ENCODE data around the gene NABP1. TPM values are rescaled to one million over a fixed set of nuclear protein-coding genes. Genes with fewer than 3 reads are reported as not detected.

Gene NABP1
- polyA plus RNA-seq, 1 donor from 2014 or later: 1.5 TPM

DNA sequence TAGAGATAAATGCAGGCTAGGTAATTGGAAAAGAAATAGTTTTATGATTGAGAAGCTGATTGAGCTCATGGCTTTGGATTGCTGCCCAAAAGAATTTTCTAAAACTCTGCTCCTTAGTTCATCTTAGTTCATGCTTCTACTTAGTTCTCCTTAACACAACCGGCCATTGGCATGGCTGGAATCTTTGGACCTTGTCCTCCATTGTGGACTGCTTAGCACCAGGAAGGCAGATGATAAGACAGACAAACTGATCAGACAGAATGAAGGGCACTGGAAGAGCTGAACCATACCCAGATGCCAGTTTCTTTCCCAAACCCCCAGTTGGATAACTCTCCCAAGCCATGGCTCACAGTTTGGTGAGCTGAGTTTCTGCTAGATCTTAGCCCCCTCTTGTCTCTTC, 36.3 kb upstream of the NABP1 start:
- no peak overlapping the region for H3K27ac ChIP-seq (ENCODE audit: low read length)
- H3K36me3 ChIP-seq (ENCODE audit: insufficient read depth, low read length): no peaks in the 10 kb centered on the region
- TF ChIP-seq POLR2AphosphoS5 (IDR thresholded peaks at IDR 0.05): no peak
- TF ChIP-seq, protein P1, sequence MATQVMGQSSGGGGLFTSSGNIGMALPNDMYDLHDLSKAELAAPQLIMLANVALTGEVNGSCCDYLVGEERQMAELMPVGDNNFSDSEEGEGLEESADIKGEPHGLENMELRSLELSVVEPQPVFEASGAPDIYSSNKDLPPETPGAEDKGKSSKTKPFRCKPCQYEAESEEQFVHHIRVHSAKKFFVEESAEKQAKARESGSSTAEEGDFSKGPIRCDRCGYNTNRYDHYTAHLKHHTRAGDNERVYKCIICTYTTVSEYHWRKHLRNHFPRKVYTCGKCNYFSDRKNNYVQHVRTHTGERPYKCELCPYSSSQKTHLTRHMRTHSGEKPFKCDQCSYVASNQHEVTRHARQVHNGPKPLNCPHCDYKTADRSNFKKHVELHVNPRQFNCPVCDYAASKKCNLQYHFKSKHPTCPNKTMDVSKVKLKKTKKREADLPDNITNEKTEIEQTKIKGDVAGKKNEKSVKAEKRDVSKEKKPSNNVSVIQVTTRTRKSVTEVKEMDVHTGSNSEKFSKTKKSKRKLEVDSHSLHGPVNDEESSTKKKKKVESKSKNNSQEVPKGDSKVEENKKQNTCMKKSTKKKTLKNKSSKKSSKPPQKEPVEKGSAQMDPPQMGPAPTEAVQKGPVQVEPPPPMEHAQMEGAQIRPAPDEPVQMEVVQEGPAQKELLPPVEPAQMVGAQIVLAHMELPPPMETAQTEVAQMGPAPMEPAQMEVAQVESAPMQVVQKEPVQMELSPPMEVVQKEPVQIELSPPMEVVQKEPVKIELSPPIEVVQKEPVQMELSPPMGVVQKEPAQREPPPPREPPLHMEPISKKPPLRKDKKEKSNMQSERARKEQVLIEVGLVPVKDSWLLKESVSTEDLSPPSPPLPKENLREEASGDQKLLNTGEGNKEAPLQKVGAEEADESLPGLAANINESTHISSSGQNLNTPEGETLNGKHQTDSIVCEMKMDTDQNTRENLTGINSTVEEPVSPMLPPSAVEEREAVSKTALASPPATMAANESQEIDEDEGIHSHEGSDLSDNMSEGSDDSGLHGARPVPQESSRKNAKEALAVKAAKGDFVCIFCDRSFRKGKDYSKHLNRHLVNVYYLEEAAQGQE (IDR thresholded peaks at IDR 0.05; ENCODE audit: borderline replicate concordance): no peak
- no peak for TF ChIP-seq SMC3 (conservative IDR thresholded peaks at IDR 0.05; ENCODE audit: poor library complexity)
- TF ChIP-seq MXI1 (conservative IDR thresholded peaks at IDR 0.05; ENCODE audit: poor library complexity, severe bottlenecking): no peak
- no peak for TF ChIP-seq TAF1 (IDR thresholded peaks at IDR 0.05; ENCODE audit: low read depth)
- H3K27me3 ChIP-seq (ENCODE audit: insufficient read depth, low read depth, low read length): no peaks in the 10 kb centered on the region
- H3K9ac ChIP-seq (ENCODE audit: low read length): no peak overlapping the region
- H4K20me1 ChIP-seq (ENCODE audit: insufficient read depth): no peaks in the 10 kb centered on the region
- no peak overlapping the region for H2AFZ ChIP-seq (ENCODE audit: low read depth, low read length)
- no peaks in the 10 kb centered on the region for H3F3A ChIP-seq (ENCODE audit: insufficient read depth, low read length, poor library complexity, severe bottlenecking)
- H3K9me3 ChIP-seq (ENCODE audit: low read length): no peaks in the 10 kb centered on the region
- H3K79me2 ChIP-seq (replicated peaks; ENCODE audit: insufficient read depth, low read length): no peaks in the 10 kb centered on the region
- no peaks in the 10 kb centered on the region for H3K9me2 ChIP-seq (ENCODE audit: insufficient read depth, low read length)
- no peak overlapping the region for H3K4me3 ChIP-seq (ENCODE audit: low read length)
- no peak overlapping the region for H3K4me2 ChIP-seq (ENCODE audit: low read length)

- TF ChIP-seq RAD21 (conservative IDR thresholded peaks at IDR 0.05): no peak
- TF ChIP-seq, protein P1 (IDR thresholded peaks at IDR 0.05; ENCODE audit: borderline replicate concordance): no peak
- TF ChIP-seq, protein P2, sequence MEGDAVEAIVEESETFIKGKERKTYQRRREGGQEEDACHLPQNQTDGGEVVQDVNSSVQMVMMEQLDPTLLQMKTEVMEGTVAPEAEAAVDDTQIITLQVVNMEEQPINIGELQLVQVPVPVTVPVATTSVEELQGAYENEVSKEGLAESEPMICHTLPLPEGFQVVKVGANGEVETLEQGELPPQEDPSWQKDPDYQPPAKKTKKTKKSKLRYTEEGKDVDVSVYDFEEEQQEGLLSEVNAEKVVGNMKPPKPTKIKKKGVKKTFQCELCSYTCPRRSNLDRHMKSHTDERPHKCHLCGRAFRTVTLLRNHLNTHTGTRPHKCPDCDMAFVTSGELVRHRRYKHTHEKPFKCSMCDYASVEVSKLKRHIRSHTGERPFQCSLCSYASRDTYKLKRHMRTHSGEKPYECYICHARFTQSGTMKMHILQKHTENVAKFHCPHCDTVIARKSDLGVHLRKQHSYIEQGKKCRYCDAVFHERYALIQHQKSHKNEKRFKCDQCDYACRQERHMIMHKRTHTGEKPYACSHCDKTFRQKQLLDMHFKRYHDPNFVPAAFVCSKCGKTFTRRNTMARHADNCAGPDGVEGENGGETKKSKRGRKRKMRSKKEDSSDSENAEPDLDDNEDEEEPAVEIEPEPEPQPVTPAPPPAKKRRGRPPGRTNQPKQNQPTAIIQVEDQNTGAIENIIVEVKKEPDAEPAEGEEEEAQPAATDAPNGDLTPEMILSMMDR (IDR thresholded peaks at IDR 0.05; ENCODE audit: poor library complexity, severe bottlenecking): no peak
- TF ChIP-seq SMC3 (conservative IDR thresholded peaks at IDR 0.05; ENCODE audit: poor library complexity): no peak
- no peak for TF ChIP-seq EZH2 (IDR thresholded peaks at IDR 0.05; ENCODE audit: borderline replicate concordance, insufficient read depth, low read length, poor library complexity, severe bottlenecking)
- TF ChIP-seq MXI1 (conservative IDR thresholded peaks at IDR 0.05; ENCODE audit: poor library complexity, severe bottlenecking): no peak
- no peak for TF ChIP-seq POLR2AphosphoS5 (IDR thresholded peaks at IDR 0.05)
- TF ChIP-seq EP300 (conservative IDR thresholded peaks at IDR 0.05; ENCODE audit: poor library complexity, severe bottlenecking): no peak
- TF ChIP-seq TAF1 (IDR thresholded peaks at IDR 0.05; ENCODE audit: low read depth): no peak
- no peak overlapping the region for H3K4me2 ChIP-seq (ENCODE audit: low read length)
- no peak overlapping the region for H3K27ac ChIP-seq (ENCODE audit: low read length)
- no peaks in the 10 kb centered on the region for H3F3A ChIP-seq (ENCODE audit: insufficient read depth, low read length, poor library complexity, severe bottlenecking)
- H3K9ac ChIP-seq (ENCODE audit: low read length): no peak overlapping the region
- H3K79me2 ChIP-seq (replicated peaks; ENCODE audit: insufficient read depth, low read length): no peaks in the 10 kb centered on the region
- H4K20me1 ChIP-seq (ENCODE audit: insufficient read depth): no peaks in the 10 kb centered on the region
- no peaks in the 10 kb centered on the region for H3K9me3 ChIP-seq (ENCODE audit: low read length)
- no peaks in the 10 kb centered on the region for H3K36me3 ChIP-seq (ENCODE audit: insufficient read depth, low read length)
- H3K9me2 ChIP-seq (ENCODE audit: insufficient read depth, low read length): no peaks in the 10 kb centered on the region
- H3K27me3 ChIP-seq (ENCODE audit: insufficient read depth, low read depth, low read length): no peaks in the 10 kb centered on the region
- no peak overlapping the region for H2AFZ ChIP-seq (ENCODE audit: low read depth, low read length)
- no peak overlapping the region for H3K4me3 ChIP-seq (ENCODE audit: low read length)
Measured at GRCh38 chr2:191642541-191642940, 35.4 kb upstream of the NABP1 start.

Measured in neural cell (in vitro differentiated cells).